ENCODE measurements around the gene FGFR4.
A peak's percentile ranks its signal among the peaks of the same experiment; 100 is the strongest.
"Not testable (repeated sequence)": the region's sequence is repeated elsewhere in the genome, so short reads cannot be mapped to it uniquely, and the experiment has no call there.

The FGFR4 gene

GRCh38 chr5:177086654-177087397 lies at the start of gene FGFR4:
TSS of gene FGFR4 (plus strand) at chr5:177086915. CDS start at chr5:177089603, 2,688 bp downstream.
- peak; percentile 85 for DNase-seq (ENCODE audit: low spot score)

GRCh38 chr5:177036921-177037320 lies 49.8 kb upstream of the FGFR4 start:
- DNase-seq (ENCODE audit: low spot score), result no peak

- DNase-seq (ENCODE audit: low spot score), result no peak
These were observed 45.8 kb upstream of the FGFR4 start for GRCh38 chr5:177040814-177041420.

DNA sequence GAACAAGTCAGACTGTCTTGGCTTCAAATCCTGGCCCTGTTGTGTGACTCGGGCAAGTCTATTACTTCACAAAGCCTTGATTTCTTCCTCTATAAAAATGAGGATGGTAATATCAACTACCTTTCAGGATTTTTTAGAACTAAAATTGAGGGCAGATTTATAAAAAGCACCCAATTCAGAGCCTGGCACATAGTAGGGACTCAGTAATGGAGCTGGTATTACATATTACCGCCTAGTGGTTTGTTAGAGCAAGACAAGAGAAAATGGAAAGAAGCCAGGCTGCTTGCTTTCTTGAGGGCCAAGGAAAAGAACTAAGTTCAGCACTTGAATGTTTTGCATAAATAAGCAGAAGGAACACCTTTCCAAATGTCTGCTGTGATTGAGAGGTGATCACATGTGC lies 44.8 kb upstream of the FGFR4 start:
- DNase-seq (ENCODE audit: low spot score), result no peak

GRCh38 chr5:177043114-177043513 lies 43.6 kb upstream of the FGFR4 start:
- no peak for DNase-seq (ENCODE audit: low spot score)

GRCh38 chr5:177043958-177044357 lies 42.8 kb upstream of the FGFR4 start:
- DNase-seq (ENCODE audit: low spot score), result no peak

DNA sequence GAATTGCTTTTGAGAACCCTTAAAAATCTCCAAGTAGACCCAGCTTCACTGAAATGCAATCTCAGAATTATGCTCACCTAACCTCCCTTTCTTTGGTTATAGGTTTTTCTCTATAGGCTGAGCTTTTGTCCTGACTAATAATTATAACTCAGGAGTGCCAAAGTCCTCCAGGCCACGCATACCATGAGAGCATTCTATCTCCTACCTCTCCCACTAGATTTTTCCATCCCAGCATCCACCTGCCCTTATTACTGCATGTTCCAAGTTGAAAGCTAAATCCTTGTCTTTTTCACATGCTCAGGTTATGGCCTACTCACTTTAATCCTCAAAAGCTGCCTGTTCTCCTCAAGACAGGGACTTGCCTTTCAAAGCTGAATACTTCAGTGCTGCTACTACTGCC lies 42.1 kb upstream of the FGFR4 start:
- no peak for DNase-seq (ENCODE audit: low spot score)

DNA sequence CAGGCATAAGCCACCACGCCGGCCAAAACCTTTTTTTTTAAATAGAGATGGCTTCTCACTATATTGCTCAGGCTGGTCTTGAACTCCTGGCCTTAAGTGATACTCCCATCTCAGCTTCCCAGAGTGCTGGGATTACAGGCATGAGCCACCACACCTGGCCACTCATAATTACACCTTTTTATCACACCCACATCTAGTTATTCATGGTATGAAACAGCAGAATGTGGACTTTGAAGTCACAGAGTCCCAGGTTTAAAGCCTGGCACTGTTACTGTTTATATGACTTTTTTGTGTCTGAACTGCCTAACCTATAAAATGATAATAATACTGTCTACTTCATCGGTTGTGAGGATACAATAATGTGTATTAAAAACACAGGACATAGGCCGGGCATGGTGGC lies 41.1 kb upstream of the FGFR4 start:
- DNase-seq (ENCODE audit: low spot score), result no peak

DNA sequence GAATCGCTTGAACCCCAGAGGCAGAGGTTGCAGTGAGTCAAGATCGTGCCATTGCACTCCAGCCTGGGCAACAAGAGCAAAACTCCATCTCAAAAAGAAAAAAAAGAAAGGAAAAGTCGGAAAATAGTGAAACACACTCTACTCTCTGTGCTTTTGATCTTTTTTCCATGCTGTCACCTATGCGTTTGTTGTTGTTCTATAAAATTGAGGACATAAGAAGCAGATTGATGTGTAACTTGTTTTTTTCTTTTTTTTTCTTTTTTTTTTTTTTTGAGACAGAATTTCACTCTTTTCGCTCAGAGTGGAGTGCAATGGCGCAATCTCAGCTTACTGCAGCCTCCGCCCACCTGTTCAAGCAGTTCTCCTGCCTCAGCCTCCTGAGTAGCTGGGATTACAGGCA lies 38.2 kb upstream of the FGFR4 start:
- DNase-seq (ENCODE audit: low spot score), result not testable (repeated sequence)

- no peak for DNase-seq (ENCODE audit: low spot score)
These were observed 37.4 kb upstream of the FGFR4 start for GRCh38 chr5:177049285-177049684.

DNA sequence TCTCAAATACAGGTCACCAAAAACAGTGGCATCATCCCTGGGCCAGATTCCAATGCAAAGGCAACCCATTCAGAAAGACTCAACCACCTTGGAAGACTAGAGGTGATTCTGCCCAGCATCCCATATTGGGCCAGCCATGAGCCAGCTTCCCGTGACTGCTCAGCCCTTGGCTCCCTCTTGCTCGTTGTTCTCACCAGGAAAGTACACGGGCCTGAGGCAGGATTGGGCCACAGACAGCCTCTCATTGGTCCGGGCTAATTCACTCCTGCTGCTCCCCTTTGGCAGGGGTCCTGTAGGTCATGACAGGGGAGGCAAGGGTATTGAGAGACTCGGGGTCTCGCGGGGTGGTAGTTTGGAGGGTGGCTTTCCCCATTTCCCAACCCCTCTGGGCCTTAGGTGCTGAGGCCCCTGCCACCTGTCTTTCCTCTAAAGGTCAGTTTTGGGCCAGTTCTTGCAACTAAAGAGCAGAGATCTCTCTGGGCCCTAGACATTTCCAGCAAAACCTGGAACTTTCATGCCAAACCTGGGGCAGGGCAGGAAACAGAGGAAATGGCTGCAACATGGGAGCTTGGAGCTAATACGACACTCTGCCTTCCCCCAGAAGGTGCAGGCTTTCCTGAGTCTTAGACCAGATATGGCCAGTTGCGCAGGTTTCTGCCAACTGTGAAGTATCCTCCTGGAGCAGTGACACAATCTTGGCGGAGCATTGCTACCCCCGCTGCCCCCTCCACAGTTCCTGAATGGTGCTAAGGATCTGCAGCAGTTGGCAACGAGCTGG lies 22.0 kb upstream of the FGFR4 start:
- no peak for DNase-seq (ENCODE audit: low spot score)

- DNase-seq (ENCODE audit: low spot score), result no peak
These were observed 21.2 kb upstream of the FGFR4 start for GRCh38 chr5:177065491-177065890.

- no peak for DNase-seq (ENCODE audit: low spot score)
These were observed 20.5 kb upstream of the FGFR4 start for GRCh38 chr5:177066224-177066623.

DNA sequence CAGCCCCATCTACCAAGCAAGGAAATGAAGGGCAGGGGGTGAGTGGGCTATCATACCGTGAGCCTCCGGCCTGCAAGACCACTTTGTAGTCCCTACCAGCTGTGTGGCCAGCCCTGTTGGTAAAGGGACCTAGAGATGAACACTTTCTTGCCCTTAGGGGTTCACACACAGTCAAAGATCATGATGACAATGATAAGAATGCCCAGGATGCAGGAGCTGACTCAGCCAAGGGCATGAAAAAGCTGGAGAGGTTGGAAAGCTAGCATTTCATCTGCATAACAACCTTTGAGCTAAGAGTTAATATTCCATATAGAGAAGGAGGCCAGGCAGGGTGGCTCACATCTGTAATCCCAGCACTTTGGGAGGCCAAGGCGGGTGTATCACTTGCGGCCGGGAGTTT lies 19.2 kb upstream of the FGFR4 start:
- DNase-seq (ENCODE audit: low spot score), result no peak

GRCh38 chr5:177070536-177071191 lies 16.1 kb upstream of the FGFR4 start:
- no peak for DNase-seq (ENCODE audit: low spot score)

- peak; percentile 79 for DNase-seq (ENCODE audit: low spot score)
These were observed 14.9 kb upstream of the FGFR4 start for GRCh38 chr5:177071666-177072385.

DNA sequence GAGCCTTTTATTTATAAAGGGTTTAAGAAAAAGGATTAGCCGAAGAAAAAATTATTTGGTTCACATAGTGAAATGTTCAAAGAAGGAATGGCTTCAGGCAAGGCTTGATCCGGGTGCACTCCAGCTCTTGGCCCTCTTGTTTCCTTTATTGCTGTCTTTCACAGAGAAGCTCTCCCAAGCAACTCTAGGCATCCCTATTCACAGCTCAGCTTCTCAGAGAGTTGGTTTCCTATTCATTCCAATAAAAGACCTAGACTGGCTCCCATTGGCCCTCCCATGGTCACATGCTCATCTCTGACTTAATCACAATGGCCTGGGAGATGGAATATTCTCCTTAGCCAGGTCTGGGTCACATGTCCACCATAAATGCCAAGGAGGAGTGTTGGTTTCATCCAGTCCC lies 9.4 kb upstream of the FGFR4 start:
- DNase-seq (ENCODE audit: low spot score), result no peak

GRCh38 chr5:177079606-177080005 lies 7.1 kb upstream of the FGFR4 start:
- DNase-seq (ENCODE audit: low spot score), result no peak

DNA sequence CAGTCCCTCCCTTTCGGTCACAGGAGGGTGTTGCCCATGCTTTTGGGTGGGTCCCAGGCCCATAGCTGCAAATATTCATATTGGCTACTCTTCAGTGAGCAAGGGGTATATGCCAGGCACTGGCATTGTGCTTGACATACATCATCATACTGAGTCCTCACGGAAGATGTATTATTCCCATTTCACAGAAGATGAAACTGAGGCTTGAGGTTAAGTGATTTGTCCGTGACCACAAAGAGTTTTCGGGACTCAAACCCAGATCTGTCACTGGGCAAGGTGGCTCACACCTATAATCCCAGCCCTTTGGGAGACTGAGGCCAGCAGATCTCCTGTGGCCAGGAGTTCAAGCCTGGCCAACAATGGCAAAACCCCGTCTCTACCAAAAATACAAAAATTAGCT lies 6.5 kb upstream of the FGFR4 start:
- DNase-seq (ENCODE audit: low spot score), result no peak

DNA sequence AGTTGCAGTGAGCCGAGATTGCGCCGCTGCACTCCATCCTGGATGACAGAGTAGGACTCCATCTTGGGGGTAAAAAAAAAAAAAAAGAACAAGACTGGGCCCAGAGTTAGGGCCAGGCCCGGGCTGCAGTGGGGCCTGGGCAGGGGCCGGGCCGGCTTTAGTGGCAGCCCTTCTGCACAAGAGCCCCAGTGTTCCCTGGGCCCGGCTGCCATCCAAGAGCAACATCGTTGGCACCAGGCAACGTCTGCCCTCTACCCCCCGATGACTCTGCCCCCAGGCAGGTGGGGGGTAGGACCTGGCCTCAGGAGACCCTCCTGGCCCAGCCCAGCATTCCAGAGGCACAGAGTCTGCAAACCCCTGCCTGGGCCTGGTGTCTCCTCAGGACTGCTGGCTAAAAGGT lies 4.9 kb upstream of the FGFR4 start:
- no peak for DNase-seq (ENCODE audit: low spot score)

DNA sequence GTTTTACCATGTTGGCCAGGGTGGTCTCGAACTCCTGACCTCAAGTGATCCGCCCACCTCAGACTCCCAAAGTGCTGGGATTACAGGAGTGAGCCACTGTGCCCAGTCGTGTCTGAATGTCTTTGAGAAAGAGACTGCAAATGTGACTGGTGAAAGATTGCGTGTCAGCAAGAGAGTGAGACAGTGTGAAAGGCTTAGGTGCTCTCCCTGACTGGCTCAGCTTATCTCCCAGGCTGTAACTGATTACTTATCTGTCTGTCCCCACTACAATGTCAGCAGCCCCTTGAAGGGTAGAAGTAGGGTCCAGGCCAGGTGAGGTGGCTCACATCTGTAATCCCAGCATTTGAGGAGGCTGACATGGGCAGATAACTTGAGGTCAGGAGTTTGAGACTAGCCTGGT lies 3.4 kb upstream of the FGFR4 start:
- no peak for DNase-seq (ENCODE audit: low spot score)

DNA sequence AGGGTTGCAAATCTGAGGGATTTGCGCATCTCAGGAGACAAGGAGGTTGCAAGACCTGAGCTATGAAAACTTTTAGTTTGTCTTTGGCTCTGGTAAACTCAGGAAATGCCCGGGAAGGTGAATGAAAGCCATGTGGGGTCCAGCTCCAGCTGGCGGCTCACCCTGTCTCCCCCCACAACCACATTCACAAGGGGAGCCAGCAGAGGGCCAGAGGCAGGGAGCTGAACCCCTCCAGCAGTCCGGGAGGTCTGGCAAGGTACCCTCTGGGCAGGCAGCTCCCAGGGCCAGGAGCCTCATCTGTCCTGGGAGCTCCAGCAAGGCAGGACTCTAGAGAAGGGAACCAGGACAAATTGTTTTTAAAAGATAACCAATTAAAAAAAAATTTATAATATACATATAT lies 2.5 kb upstream of the FGFR4 start:
- no peak for DNase-seq (ENCODE audit: low spot score)
